Immature natural killer cell (primary cell): ENCODE results near the gene KSR1. TPM values are rescaled to one million over a fixed set of nuclear protein-coding genes. Genes with fewer than 3 reads are reported as not detected.
A peak's percentile ranks its signal among the peaks of the same experiment; 100 is the strongest.

Experiments used
- DNase-seq, 3 donors: peaks; one replicate each; pipeline ENCODE4 v3.0.0; 2022; ENCODE audit warnings: mixed read lengths in 1 of 3
- H3K27ac Mint-ChIP-seq, 6 donors: one replicate each; pipeline ENCODE4 v1.8.0; 2020; ENCODE audit warnings: mixed read lengths in 6 of 6, mild to moderate bottlenecking in 5 of 6, inconsistent platforms in 4 of 6, moderate library complexity in 3 of 6
- H3K27me3 Mint-ChIP-seq, 3 donors: one replicate each; pipeline ENCODE4 v1.8.0; 2020 to 2021; ENCODE audit warnings: low read depth in 3 of 3, mild to moderate bottlenecking in 3 of 3, mixed read lengths in 3 of 3, moderate library complexity in 3 of 3, inconsistent platforms in 1 of 3
- H3K36me3 Mint-ChIP-seq, 3 donors: one replicate each; pipeline ENCODE4 v1.8.0; 2020; ENCODE audit warnings: mixed read lengths in 3 of 3, inconsistent platforms in 2 of 3, mild to moderate bottlenecking in 2 of 3
- H3K4me1 Mint-ChIP-seq, 2 donors: one replicate each; pipeline ENCODE4 v1.8.0; 2020; ENCODE audit warnings: inconsistent platforms in 2 of 2, mild to moderate bottlenecking in 2 of 2, mixed read lengths in 2 of 2, moderate library complexity in 1 of 2
- H3K4me3 Mint-ChIP-seq, 5 donors: one replicate each; pipeline ENCODE4 v1.8.0; 2020; ENCODE audit warnings: mild to moderate bottlenecking in 5 of 5, mixed read lengths in 5 of 5, inconsistent platforms in 3 of 5, moderate library complexity in 3 of 5
- H3K9me3 Mint-ChIP-seq, 6 donors: one replicate each; pipeline ENCODE4 v1.8.0; 2020; ENCODE audit warnings: mild to moderate bottlenecking in 6 of 6, mixed read lengths in 6 of 6, inconsistent platforms in 4 of 6, moderate library complexity in 3 of 6
- polyA plus RNA-seq, 3 donors: library from polyadenylated mRNA; unstranded; fragments of 300-500 nt; fragmentation: Illumina TruSeq; gene quantifications; one replicate each; pipeline ENCODE4 v1.2.3, GENCODE V29; 2021

KSR1 gene
- polyA plus RNA-seq, 3 donors from 2014 or later = 1.8 to 5.6 (median 2.6) TPM

GRCh38 chr17:27518048-27518447 is 61.8 kb downstream of the KSR1 start:
- Mint-ChIP-seq H3K27ac (peak overlapping the region in 2 of 6 donors; percentile 40 to 58), H3K36me3 (no peaks in the 10 kb centered on the region), H3K9me3 (no peaks in the 10 kb centered on the region), H3K4me3 (no peak overlapping the region), H3K4me1 (peaks cover 12 to 34% of the 10 kb centered on the region in 2 donors), H3K27me3 (no peaks in the 10 kb centered on the region)
- DNase-seq = no peak

GRCh38 chr17:27518545-27519521 is 62.6 kb downstream of the KSR1 start:
- Mint-ChIP-seq H3K27me3 (peaks cover 0 to 1% (median 0%) of the 10 kb centered on the region in 3 donors), H3K36me3 (no peaks in the 10 kb centered on the region), H3K9me3 (no peaks in the 10 kb centered on the region), H3K27ac (peak overlapping the region in 2 of 6 donors; percentile 20 to 43), H3K4me3 (no peak overlapping the region), H3K4me1 (peaks cover 12 to 33% of the 10 kb centered on the region in 2 donors)
- DNase-seq = no peak

GRCh38 chr17:27519550-27519949 is 63.3 kb downstream of the KSR1 start:
- peaks cover 12 to 40% of the 10 kb centered on the region in 2 donors for H3K4me1 Mint-ChIP-seq
- DNase-seq = no peak
- H3K27ac Mint-ChIP-seq = peak overlapping the region in 2 of 6 donors; percentile 20 to 43
- peaks cover 0 to 2% (median 0%) of the 10 kb centered on the region in 3 donors for H3K27me3 Mint-ChIP-seq
- no peak overlapping the region for H3K4me3 Mint-ChIP-seq
- H3K9me3 Mint-ChIP-seq = no peaks in the 10 kb centered on the region
- peaks cover 0 to 3% (median 0%) of the 10 kb centered on the region in 3 donors for H3K36me3 Mint-ChIP-seq

GRCh38 chr17:27520491-27521185 is 64.4 kb downstream of the KSR1 start:
- Mint-ChIP-seq H3K27me3 (peaks cover 0 to 2% (median 0%) of the 10 kb centered on the region in 3 donors), H3K27ac (no peak overlapping the region), H3K9me3 (no peaks in the 10 kb centered on the region), H3K4me1 (peaks cover 12 to 50% of the 10 kb centered on the region in 2 donors), H3K4me3 (no peak overlapping the region), H3K36me3 (peaks cover 0 to 3% (median 0%) of the 10 kb centered on the region in 3 donors)
- no peak for DNase-seq

- Mint-ChIP-seq H3K36me3 (peaks cover 0 to 3% (median 0%) of the 10 kb centered on the region in 3 donors), H3K4me1 (peaks cover 17 to 59% of the 10 kb centered on the region in 2 donors), H3K27me3 (peaks cover 0 to 2% (median 0%) of the 10 kb centered on the region in 3 donors), H3K9me3 (no peaks in the 10 kb centered on the region), H3K4me3 (no peak overlapping the region), H3K27ac (peak overlapping the region in 1 of 6 donors; percentile 23)
- no peak for DNase-seq
These were observed 65.2 kb downstream of the KSR1 start for GRCh38 chr17:27521281-27522027.

GRCh38 chr17:27522028-27522635 is 65.9 kb downstream of the KSR1 start:
- Mint-ChIP-seq H3K4me1 (peaks cover 23 to 65% of the 10 kb centered on the region in 2 donors), H3K36me3 (peaks cover 0 to 3% (median 0%) of the 10 kb centered on the region in 3 donors), H3K27ac (peak overlapping the region in 1 of 6 donors; percentile 31), H3K4me3 (no peak overlapping the region), H3K9me3 (no peaks in the 10 kb centered on the region), H3K27me3 (peaks cover 0 to 2% (median 0%) of the 10 kb centered on the region in 3 donors)
- DNase-seq = no peak

- Mint-ChIP-seq H3K27ac (peak overlapping the region in 2 of 6 donors; percentile 13 to 14), H3K36me3 (peaks cover 0 to 3% (median 0%) of the 10 kb centered on the region in 3 donors), H3K9me3 (no peaks in the 10 kb centered on the region), H3K4me1 (peaks cover 23 to 52% of the 10 kb centered on the region in 2 donors), H3K4me3 (no peak overlapping the region), H3K27me3 (peaks cover 0 to 2% (median 0%) of the 10 kb centered on the region in 3 donors)
- DNase-seq = no peak
These were observed 67.5 kb downstream of the KSR1 start for GRCh38 chr17:27523712-27524111.

- Mint-ChIP-seq H3K36me3 (peaks cover 0 to 3% (median 0%) of the 10 kb centered on the region in 3 donors), H3K27me3 (peaks cover 0 to 2% (median 0%) of the 10 kb centered on the region in 3 donors), H3K4me1 (peaks cover 24 to 45% of the 10 kb centered on the region in 2 donors), H3K4me3 (peak overlapping the region in 1 of 5 donors; percentile 51), H3K9me3 (no peaks in the 10 kb centered on the region), H3K27ac (peak overlapping the region in 1 of 6 donors; percentile 14)
- no peak for DNase-seq
These were observed 68.3 kb downstream of the KSR1 start for GRCh38 chr17:27524594-27524993.

GRCh38 chr17:27525316-27525715 is 69.1 kb downstream of the KSR1 start:
- peaks cover 0 to 2% (median 0%) of the 10 kb centered on the region in 3 donors for H3K27me3 Mint-ChIP-seq
- no peak overlapping the region for H3K27ac Mint-ChIP-seq
- peaks cover 0 to 3% (median 0%) of the 10 kb centered on the region in 3 donors for H3K36me3 Mint-ChIP-seq
- H3K4me1 Mint-ChIP-seq = peaks cover 25 to 39% of the 10 kb centered on the region in 2 donors
- no peak overlapping the region for H3K4me3 Mint-ChIP-seq
- H3K9me3 Mint-ChIP-seq = no peaks in the 10 kb centered on the region
- DNase-seq = no peak

GRCh38 chr17:27525836-27526603 is 69.8 kb downstream of the KSR1 start:
- peak overlapping the region in 4 of 6 donors; percentile 7 to 75 (median 48) for H3K27ac Mint-ChIP-seq
- H3K36me3 Mint-ChIP-seq = peaks cover 0 to 3% (median 0%) of the 10 kb centered on the region in 3 donors
- H3K4me1 Mint-ChIP-seq = peaks cover 21 to 40% of the 10 kb centered on the region in 2 donors
- DNase-seq = no peak
- H3K27me3 Mint-ChIP-seq = peaks cover 0 to 7% (median 2%) of the 10 kb centered on the region in 3 donors
- peak overlapping the region in 3 of 5 donors; percentile 8 to 43 (median 32) for H3K4me3 Mint-ChIP-seq
- H3K9me3 Mint-ChIP-seq = no peaks in the 10 kb centered on the region

GRCh38 chr17:27526604-27527002 is 70.4 kb downstream of the KSR1 start:
- peak overlapping the region in 4 of 6 donors; percentile 36 to 72 (median 58) for H3K27ac Mint-ChIP-seq
- DNase-seq = no peak
- H3K4me1 Mint-ChIP-seq = peaks cover 20 to 45% of the 10 kb centered on the region in 2 donors
- H3K36me3 Mint-ChIP-seq = peaks cover 0 to 3% (median 0%) of the 10 kb centered on the region in 3 donors
- H3K4me3 Mint-ChIP-seq = peak overlapping the region in 4 of 5 donors; percentile 28 to 43 (median 37)
- H3K27me3 Mint-ChIP-seq = peaks cover 0 to 7% (median 2%) of the 10 kb centered on the region in 3 donors
- H3K9me3 Mint-ChIP-seq = no peaks in the 10 kb centered on the region

- H3K27ac Mint-ChIP-seq = peak overlapping the region in 2 of 6 donors; percentile 3 to 42
- H3K4me1 Mint-ChIP-seq = peaks cover 24 to 41% of the 10 kb centered on the region in 2 donors
- peaks cover 0 to under 1% (median 0%) of the 10 kb centered on the region in 3 donors for H3K36me3 Mint-ChIP-seq
- no peak for DNase-seq
- no peaks in the 10 kb centered on the region for H3K9me3 Mint-ChIP-seq
- no peak overlapping the region for H3K4me3 Mint-ChIP-seq
- H3K27me3 Mint-ChIP-seq = peaks cover 0 to 5% (median 4%) of the 10 kb centered on the region in 3 donors
These were observed 73.1 kb downstream of the KSR1 start for GRCh38 chr17:27529230-27529796.
